GM23338 (cell line): ENCODE results near the gene PRSS56. TPM values are rescaled to one million over a fixed set of nuclear protein-coding genes. Genes with fewer than 3 reads are reported as not detected.

Experiments used
- ATAC-seq: fragments of 200-7000 bp; cut with Tn5 transposase; 3 replicates; pipeline ENCODE4 v1.9.1; 2020
- DNase-seq: peaks from one replicate; pipeline ENCODE4 v3.0.0-alpha.2; 2015; ENCODE audit warnings: low spot score
- H2AFZ ChIP-seq: fragments of 200-600 bp; sonication (generic); 2 replicates; pipeline ENCODE4 v1.8.0; 2016; ENCODE audit warnings: antibody characterized with exemption, mild to moderate bottlenecking, moderate library complexity
- H3F3A ChIP-seq: fragments of 200-600 bp; sonication (generic); replicated peaks from 2 replicates; pipeline ENCODE4 v1.8.0; 2017; ENCODE audit warnings: antibody characterized with exemption, mixed run types, low read depth
- H3K27ac ChIP-seq: fragments of 200-600 bp; sonication (generic); 2 replicates; pipeline ENCODE4 v1.6.1; 2016; ENCODE audit warnings: low read depth
- H3K27me3 ChIP-seq: fragments of 200-600 bp; sonication (generic); 2 replicates; pipeline ENCODE4 v1.8.0; 2016; ENCODE audit warnings: mild to moderate bottlenecking, mixed run types, moderate library complexity; ENCODE audit not compliant: insufficient read depth
- H3K36me3 ChIP-seq: fragments of 200-600 bp; sonication (generic); 2 replicates; pipeline ENCODE4 v1.8.0; 2016; ENCODE audit warnings: mild to moderate bottlenecking; ENCODE audit not compliant: insufficient read depth
- H3K4me1 ChIP-seq: fragments of 200-600 bp; sonication (generic); 2 replicates; pipeline ENCODE4 v1.8.0; 2016; ENCODE audit warnings: mild to moderate bottlenecking, moderate library complexity; ENCODE audit not compliant: insufficient read depth
- H3K4me2 ChIP-seq: fragments of 200-600 bp; sonication (generic); 2 replicates; pipeline ENCODE4 v1.7.1; 2017; ENCODE audit warnings: mixed run types
- H3K4me3 ChIP-seq: fragments of 200-600 bp; sonication (generic); 2 replicates; pipeline ENCODE4 v1.6.1; 2016; ENCODE audit warnings: mixed run types
- H3K79me2 ChIP-seq: fragments of 200-600 bp; sonication (generic); replicated peaks from 2 replicates; pipeline ENCODE4 v1.8.0; 2017; ENCODE audit warnings: mild to moderate bottlenecking; ENCODE audit not compliant: insufficient read depth
- H3K9me2 ChIP-seq: fragments of 200-600 bp; sonication (generic); 2 replicates; pipeline ENCODE4 v1.8.0; 2017; ENCODE audit not compliant: insufficient read depth
- H4K20me1 ChIP-seq: fragments of 200-600 bp; sonication (generic); replicated peaks from 2 replicates; pipeline ENCODE4 v1.8.0; 2017; ENCODE audit warnings: mild to moderate bottlenecking; ENCODE audit not compliant: insufficient read depth
- H3K27ac Mint-ChIP-seq: 2 replicates; pipeline ENCODE4 v1.8.0; 2020; ENCODE audit warnings: inconsistent platforms, mild to moderate bottlenecking, moderate library complexity, mixed read lengths
- H3K27me3 Mint-ChIP-seq: 3 replicates; pipeline ENCODE4 v1.8.0; 2022; ENCODE audit warnings: low read depth, mild to moderate bottlenecking, moderate library complexity, mixed read lengths, inconsistent platforms; ENCODE audit not compliant: insufficient read depth, poor library complexity
- H3K36me3 Mint-ChIP-seq: 3 replicates; pipeline ENCODE4 v1.8.0; 2021; ENCODE audit warnings: low read depth, mild to moderate bottlenecking, inconsistent platforms, moderate library complexity, mixed read lengths
- H3K4me1 Mint-ChIP-seq: 3 replicates; pipeline ENCODE4 v1.8.0; 2020; ENCODE audit warnings: mild to moderate bottlenecking, inconsistent platforms, mixed read lengths
- H3K4me3 Mint-ChIP-seq: 3 replicates; pipeline ENCODE4 v1.8.0; 2021; ENCODE audit warnings: moderate library complexity, mild to moderate bottlenecking, inconsistent platforms, mixed read lengths
- H3K9me3 Mint-ChIP-seq: 3 replicates; pipeline ENCODE4 v1.8.0; 2020; ENCODE audit warnings: moderate library complexity, mild to moderate bottlenecking, inconsistent platforms, mixed read lengths
- CREB1 ChIP-seq: fragments of 250-450 bp; sonication (Bioruptor Pico); IDR thresholded peaks from 2 replicates; pipeline ENCODE4 v1.5.0; 2020; ENCODE audit warnings: low read depth, mild to moderate bottlenecking, moderate library complexity
- CTCF ChIP-seq, 2 experiments: fragments of 200-600 bp in 1 of 2; sonication (generic) in 1 of 2; conservative IDR thresholded peaks; 2 replicates each; pipeline versions ENCODE4 v1.5.1 to v1.6.1; 2016 to 2017; ENCODE audit warnings: antibody characterized with exemption in 2 of 2, low read depth in 2 of 2, mild to moderate bottlenecking in 2 of 2, moderate library complexity in 1 of 2
- ETS1 ChIP-seq: IDR thresholded peaks from 2 replicates; pipeline ENCODE4 v1.6.1; 2016; ENCODE audit warnings: antibody characterized with exemption
- EZH2 ChIP-seq: fragments of 200-600 bp; sonication (generic); IDR thresholded peaks from one replicate; pipeline ENCODE4 v1.8.0; 2017; ENCODE audit warnings: antibody characterized with exemption, mild to moderate bottlenecking, low read depth; ENCODE audit not compliant: unreplicated experiment
- EZH2phosphoT487 ChIP-seq: fragments of 200-600 bp; sonication (generic); IDR thresholded peaks from one replicate; pipeline ENCODE4 v1.8.1; 2018; ENCODE audit warnings: antibody characterized with exemption; ENCODE audit not compliant: unreplicated experiment
- JUNB ChIP-seq: IDR thresholded peaks from one replicate; pipeline ENCODE4 v1.6.1; 2016; ENCODE audit warnings: antibody characterized with exemption; ENCODE audit not compliant: unreplicated experiment
- NANOG ChIP-seq: IDR thresholded peaks from 2 replicates; pipeline ENCODE4 v1.6.1; 2016; ENCODE audit warnings: antibody characterized with exemption, borderline replicate concordance
- POLR2AphosphoS5 ChIP-seq: IDR thresholded peaks from 2 replicates; pipeline ENCODE4 v1.6.1; 2016; ENCODE audit warnings: antibody characterized with exemption, low read depth
- REST ChIP-seq: IDR thresholded peaks from one replicate; pipeline ENCODE4 v1.6.1; 2018; ENCODE audit warnings: antibody characterized with exemption; ENCODE audit not compliant: unreplicated experiment
- STAT1 ChIP-seq: IDR thresholded peaks from one replicate; pipeline ENCODE4 v1.6.1; 2016; ENCODE audit warnings: antibody characterized with exemption; ENCODE audit not compliant: unreplicated experiment
- ZNF114 ChIP-seq: fragments of 250-450 bp; sonication (Bioruptor Pico); IDR thresholded peaks from 2 replicates; pipeline ENCODE4 v1.5.0; 2020; ENCODE audit warnings: mild to moderate bottlenecking, moderate library complexity
- ZNF331 ChIP-seq: fragments of 250-450 bp; sonication (Bioruptor Pico); IDR thresholded peaks from 2 replicates; pipeline ENCODE4 v1.5.0; 2020; ENCODE audit warnings: low read depth, mild to moderate bottlenecking, moderate library complexity
- polyA plus RNA-seq: library from polyadenylated mRNA; unstranded; fragments of >200 nt; fragmentation: Nextera tagmentation; extraction: Ambion mirVana; gene quantifications from 2 replicates; pipeline ENCODE4 v1.2.1, GENCODE V29; 2016
- total RNA-seq: library from RNA; depleted of rRNA; stranded (reverse); fragments of >200 nt; shearing (Covaris generic); gene quantifications from 2 replicates; pipeline ENCODE4 v1.2.3, GENCODE V29; 2014

Gene PRSS56
- total and polyA plus RNA-seq, 2 experiments from 2014 or later, result 0.27 to 0.31 TPM

GRCh38 chr2:232539298-232540231 is 19.4 kb downstream of the PRSS56 start, which contains the start of gene CHRNG:
Gene CHRNG (plus strand): TSS chr2:232539692. CDS start chr2:232539748, 56 bp downstream.
- peaks cover 4% of the 10 kb centered on the region; the same call in 2 of the 3 replicates for H3K36me3 Mint-ChIP-seq
- peaks cover 25% of the 10 kb centered on the region for H3K4me1 Mint-ChIP-seq
- Histone ChIP-seq H3K4me2 (peak within 1 kb of the TSS; percentile 51; the same call in 1 of the 2 replicates), H3K9me2 (no peaks in the 10 kb centered on the region), H3K79me2 (no peaks in the 10 kb centered on the region), H3K4me1 (peaks cover 4% of the 10 kb centered on the region; the same call in 1 of the 2 replicates), H3F3A (no peaks in the 10 kb centered on the region), H3K27me3 (no peaks in the 10 kb centered on the region), H2AFZ (no peak within 1 kb of the TSS), H3K36me3 (no peaks in the 10 kb centered on the region), H3K4me3 (no peak within 1 kb of the TSS), H3K27ac (no peak within 1 kb of the TSS), H4K20me1 (no peaks in the 10 kb centered on the region)
- no peak within 1 kb of the TSS for H3K27ac Mint-ChIP-seq
- no peak for TF ChIP-seq ZNF114 (CRISPR knock-in tag)
- no peak for TF ChIP-seq STAT1
- no peak for TF ChIP-seq NANOG
- TF ChIP-seq POLR2AphosphoS5, result no peak
- TF ChIP-seq ETS1, result no peak
- no peak for TF ChIP-seq EZH2
- TF ChIP-seq JUNB, result no peak
- H3K4me3 Mint-ChIP-seq, result no peak within 1 kb of the TSS
- H3K9me3 Mint-ChIP-seq, result peaks cover 8% of the 10 kb centered on the region; the same call in 2 of the 3 replicates
- ATAC-seq (peak; percentile 60), DNase-seq (no peak)
- peaks cover 11% of the 10 kb centered on the region for H3K27me3 Mint-ChIP-seq

- no peak overlapping the region for H3K27ac Mint-ChIP-seq
- no peak for DNase-seq
These were observed 20.4 kb downstream of the PRSS56 start for GRCh38 chr2:232540441-232541041.

More at GRCh38 chr2:232540441-232541041, 20.4 kb downstream of the PRSS56 start:
- H3K4me1 Mint-ChIP-seq, result peaks cover 25% of the 10 kb centered on the region
- Histone ChIP-seq H3K4me2 (no peak overlapping the region), H3K27ac (no peak overlapping the region), H4K20me1 (no peaks in the 10 kb centered on the region), H3K9me2 (no peaks in the 10 kb centered on the region), H2AFZ (no peak overlapping the region), H3K4me3 (no peak overlapping the region), H3F3A (no peaks in the 10 kb centered on the region), H3K4me1 (peaks cover 4% of the 10 kb centered on the region; the same call in 1 of the 2 replicates), H3K27me3 (no peaks in the 10 kb centered on the region), H3K79me2 (no peaks in the 10 kb centered on the region), H3K36me3 (no peaks in the 10 kb centered on the region)
- ATAC-seq, result no peak
- peaks cover 4% of the 10 kb centered on the region; the same call in 2 of the 3 replicates for H3K36me3 Mint-ChIP-seq
- peaks cover 8% of the 10 kb centered on the region; the same call in 2 of the 3 replicates for H3K9me3 Mint-ChIP-seq
- H3K27me3 Mint-ChIP-seq, result peaks cover 13% of the 10 kb centered on the region
- no peak for TF ChIP-seq JUNB
- TF ChIP-seq NANOG, result no peak
- no peak for TF ChIP-seq EZH2phosphoT487
- TF ChIP-seq ZNF331 (CRISPR knock-in tag), result no peak
- TF ChIP-seq CTCF (conservative IDR thresholded peaks at IDR 0.05; ENCODE audit: low read depth in 2 of 2), result no peak
- TF ChIP-seq CREB1, result no peak
- TF ChIP-seq REST, result no peak
- H3K4me3 Mint-ChIP-seq, result no peak overlapping the region
